ENCODE results near the gene MIPOL1.

The MIPOL1 gene

DNA sequence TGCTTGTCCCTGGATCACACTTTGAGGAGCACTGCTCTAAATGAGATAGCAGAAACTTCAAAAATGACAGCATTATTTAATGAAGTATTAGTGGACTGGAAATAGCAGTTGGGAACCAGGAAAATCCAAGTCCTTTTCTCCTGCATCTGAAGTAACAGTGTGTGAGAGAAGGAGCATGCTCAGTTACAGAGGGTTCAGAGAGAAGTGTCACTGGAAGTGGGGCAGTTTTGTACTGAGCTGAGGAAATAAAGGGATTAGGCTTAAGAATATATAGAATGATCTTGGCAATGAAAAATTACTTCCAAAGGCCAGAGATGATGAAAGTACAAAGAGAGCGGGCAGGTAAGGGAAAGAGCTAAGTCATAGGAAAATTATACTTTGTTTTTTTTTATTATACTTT lies 130.9 kb downstream of the MIPOL1 start:
- Histone ChIP-seq H3K4me3 (ENCODE audit: low read depth, low read length) (no peak overlapping the region), H3K27me3 (ENCODE audit: insufficient read depth, low read length) (no peaks in the 10 kb centered on the region), H3K36me3 (ENCODE audit: insufficient read depth, low read length) (peaks cover 6% of the 10 kb centered on the region; the same call in 1 of the 2 replicates), H3K27ac (ENCODE audit: low read depth, low read length) (no peak overlapping the region), H3K79me2 (ENCODE audit: control insufficient read depth, insufficient read depth, low read length, unreplicated experiment) (no peaks in the 10 kb centered on the region), H2AFZ (ENCODE audit: low read length, unreplicated experiment) (no peak overlapping the region), H3K4me1 (ENCODE audit: control insufficient read depth, insufficient read depth, low read length, unreplicated experiment) (no peaks in the 10 kb centered on the region)

- Histone ChIP-seq H3K79me2 (ENCODE audit: control insufficient read depth, insufficient read depth, low read length, unreplicated experiment) (no peaks in the 10 kb centered on the region), H3K36me3 (ENCODE audit: insufficient read depth, low read length) (peaks cover 6% of the 10 kb centered on the region; the same call in 1 of the 2 replicates), H3K27me3 (ENCODE audit: insufficient read depth, low read length) (no peaks in the 10 kb centered on the region), H2AFZ (ENCODE audit: low read length, unreplicated experiment) (no peak overlapping the region), H3K27ac (ENCODE audit: low read depth, low read length) (no peak overlapping the region), H3K4me1 (ENCODE audit: control insufficient read depth, insufficient read depth, low read length, unreplicated experiment) (no peaks in the 10 kb centered on the region), H3K4me3 (ENCODE audit: low read depth, low read length) (no peak overlapping the region)
Measured at GRCh38 chr14:37329189-37330001, 131.7 kb downstream of the MIPOL1 start.

- H3K27ac ChIP-seq (ENCODE audit: low read depth, low read length), result no peak overlapping the region
- H3K36me3 ChIP-seq (ENCODE audit: insufficient read depth, low read length), result peaks cover 6% of the 10 kb centered on the region; the same call in 1 of the 2 replicates
- no peaks in the 10 kb centered on the region for H3K27me3 ChIP-seq (ENCODE audit: insufficient read depth, low read length)
Measured at GRCh38 chr14:37330910-37331309, 133.2 kb downstream of the MIPOL1 start.

DNA sequence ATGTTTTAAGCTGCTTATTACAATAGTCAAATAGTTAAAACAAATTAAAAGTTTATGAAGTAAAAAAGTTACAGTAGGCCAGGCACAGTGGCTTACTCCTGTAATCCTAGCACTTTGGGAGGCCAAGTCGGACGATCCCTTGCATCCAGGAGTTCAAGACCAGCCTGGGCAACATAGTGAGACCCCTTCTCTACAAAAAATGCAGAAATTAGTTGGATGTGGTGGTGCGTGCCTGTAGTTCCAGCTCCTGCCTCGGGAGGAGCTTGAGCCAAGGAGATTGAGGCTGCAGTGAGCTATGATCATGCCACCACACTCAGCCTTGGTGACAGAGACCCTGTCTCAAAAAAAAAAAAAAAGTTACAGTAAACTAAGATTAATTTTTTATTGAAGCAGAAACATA lies 142.6 kb downstream of the MIPOL1 start:
- Histone ChIP-seq H3K27ac (ENCODE audit: low read depth, low read length) (no peak overlapping the region), H3K4me1 (ENCODE audit: control insufficient read depth, insufficient read depth, low read length, unreplicated experiment) (no peaks in the 10 kb centered on the region), H3K36me3 (ENCODE audit: insufficient read depth, low read length) (no peaks in the 10 kb centered on the region), H3K4me3 (ENCODE audit: low read depth, low read length) (no peak overlapping the region), H2AFZ (ENCODE audit: low read length, unreplicated experiment) (no peak overlapping the region), H3K27me3 (ENCODE audit: insufficient read depth, low read length) (no peaks in the 10 kb centered on the region), H3K79me2 (ENCODE audit: control insufficient read depth, insufficient read depth, low read length, unreplicated experiment) (no peaks in the 10 kb centered on the region)

More at GRCh38 chr14:37330910-37331309, 133.2 kb downstream of the MIPOL1 start:
- Histone ChIP-seq H3K79me2 (ENCODE audit: control insufficient read depth, insufficient read depth, low read length, unreplicated experiment) (no peaks in the 10 kb centered on the region), H2AFZ (ENCODE audit: low read length, unreplicated experiment) (no peak overlapping the region), H3K4me3 (ENCODE audit: low read depth, low read length) (no peak overlapping the region), H3K4me1 (ENCODE audit: control insufficient read depth, insufficient read depth, low read length, unreplicated experiment) (no peaks in the 10 kb centered on the region)

GRCh38 chr14:37343307-37344094 lies 145.8 kb downstream of the MIPOL1 start:
- H3K36me3 ChIP-seq (ENCODE audit: insufficient read depth, low read length), result no peaks in the 10 kb centered on the region
- no peak overlapping the region for H2AFZ ChIP-seq (ENCODE audit: low read length, unreplicated experiment)
- H3K4me1 ChIP-seq (ENCODE audit: control insufficient read depth, insufficient read depth, low read length, unreplicated experiment), result no peaks in the 10 kb centered on the region
- H3K4me3 ChIP-seq (ENCODE audit: low read depth, low read length), result peak overlapping the region; percentile 67
- H3K27me3 ChIP-seq (ENCODE audit: insufficient read depth, low read length), result no peaks in the 10 kb centered on the region
- no peak overlapping the region for H3K27ac ChIP-seq (ENCODE audit: low read depth, low read length)
- no peaks in the 10 kb centered on the region for H3K79me2 ChIP-seq (ENCODE audit: control insufficient read depth, insufficient read depth, low read length, unreplicated experiment)

- no peak overlapping the region for H3K4me3 ChIP-seq (ENCODE audit: low read depth, low read length)
- H2AFZ ChIP-seq (ENCODE audit: low read length, unreplicated experiment), result no peak overlapping the region
- H3K27me3 ChIP-seq (ENCODE audit: insufficient read depth, low read length), result no peaks in the 10 kb centered on the region
- H3K36me3 ChIP-seq (ENCODE audit: insufficient read depth, low read length), result no peaks in the 10 kb centered on the region
- no peak overlapping the region for H3K27ac ChIP-seq (ENCODE audit: low read depth, low read length)
- H3K4me1 ChIP-seq (ENCODE audit: control insufficient read depth, insufficient read depth, low read length, unreplicated experiment), result no peaks in the 10 kb centered on the region
- no peaks in the 10 kb centered on the region for H3K79me2 ChIP-seq (ENCODE audit: control insufficient read depth, insufficient read depth, low read length, unreplicated experiment)
Measured at GRCh38 chr14:37363661-37364060, 165.9 kb downstream of the MIPOL1 start.

- no peak overlapping the region for H3K27ac ChIP-seq (ENCODE audit: low read depth, low read length)
- H2AFZ ChIP-seq (ENCODE audit: low read length, unreplicated experiment), result no peak overlapping the region
- no peaks in the 10 kb centered on the region for H3K27me3 ChIP-seq (ENCODE audit: insufficient read depth, low read length)
Measured at GRCh38 chr14:37369425-37369824, 171.7 kb downstream of the MIPOL1 start.

GRCh38 chr14:37375566-37375965 lies 177.8 kb downstream of the MIPOL1 start:
- H3K36me3 ChIP-seq (ENCODE audit: insufficient read depth, low read length), result 0 out of 2 replicates have a peak, but pooled peaks cover 3% of the 10 kb centered on the region
- no peaks in the 10 kb centered on the region for H3K79me2 ChIP-seq (ENCODE audit: control insufficient read depth, insufficient read depth, low read length, unreplicated experiment)

More at GRCh38 chr14:37369425-37369824, 171.7 kb downstream of the MIPOL1 start:
- Histone ChIP-seq H3K4me1 (ENCODE audit: control insufficient read depth, insufficient read depth, low read length, unreplicated experiment) (no peaks in the 10 kb centered on the region), H3K79me2 (ENCODE audit: control insufficient read depth, insufficient read depth, low read length, unreplicated experiment) (no peaks in the 10 kb centered on the region), H3K36me3 (ENCODE audit: insufficient read depth, low read length) (no peaks in the 10 kb centered on the region), H3K4me3 (ENCODE audit: low read depth, low read length) (no peak overlapping the region)

GRCh38 chr14:37376944-37377609 lies 179.3 kb downstream of the MIPOL1 start:
- no peak overlapping the region for H3K4me3 ChIP-seq (ENCODE audit: low read depth, low read length)
- no peaks in the 10 kb centered on the region for H3K79me2 ChIP-seq (ENCODE audit: control insufficient read depth, insufficient read depth, low read length, unreplicated experiment)
- H2AFZ ChIP-seq (ENCODE audit: low read length, unreplicated experiment), result no peak overlapping the region
- no peaks in the 10 kb centered on the region for H3K27me3 ChIP-seq (ENCODE audit: insufficient read depth, low read length)
- no peak overlapping the region for H3K27ac ChIP-seq (ENCODE audit: low read depth, low read length)
- H3K4me1 ChIP-seq (ENCODE audit: control insufficient read depth, insufficient read depth, low read length, unreplicated experiment), result no peaks in the 10 kb centered on the region
- H3K36me3 ChIP-seq (ENCODE audit: insufficient read depth, low read length), result 0 out of 2 replicates have a peak, but pooled peaks cover 3% of the 10 kb centered on the region

More at GRCh38 chr14:37375566-37375965, 177.8 kb downstream of the MIPOL1 start:
- H3K4me3 ChIP-seq (ENCODE audit: low read depth, low read length), result no peak overlapping the region
- no peaks in the 10 kb centered on the region for H3K27me3 ChIP-seq (ENCODE audit: insufficient read depth, low read length)
- no peak overlapping the region for H3K27ac ChIP-seq (ENCODE audit: low read depth, low read length)
- no peak overlapping the region for H2AFZ ChIP-seq (ENCODE audit: low read length, unreplicated experiment)
- H3K4me1 ChIP-seq (ENCODE audit: control insufficient read depth, insufficient read depth, low read length, unreplicated experiment), result no peaks in the 10 kb centered on the region

GRCh38 chr14:37384870-37385596 lies 187.3 kb downstream of the MIPOL1 start:
- H3K36me3 ChIP-seq (ENCODE audit: insufficient read depth, low read length), result 0 out of 2 replicates have a peak, but pooled peaks cover 3% of the 10 kb centered on the region
- H3K27ac ChIP-seq (ENCODE audit: low read depth, low read length), result no peak overlapping the region
- no peaks in the 10 kb centered on the region for H3K27me3 ChIP-seq (ENCODE audit: insufficient read depth, low read length)
- no peaks in the 10 kb centered on the region for H3K79me2 ChIP-seq (ENCODE audit: control insufficient read depth, insufficient read depth, low read length, unreplicated experiment)
- no peaks in the 10 kb centered on the region for H3K4me1 ChIP-seq (ENCODE audit: control insufficient read depth, insufficient read depth, low read length, unreplicated experiment)
- H2AFZ ChIP-seq (ENCODE audit: low read length, unreplicated experiment), result no peak overlapping the region
- no peak overlapping the region for H3K4me3 ChIP-seq (ENCODE audit: low read depth, low read length)

Measured in ACC112 (cell line).